ENCODE data around the gene CACUL1.

CACUL1 gene

GRCh38 chr10:118694848-118695247 lies 59.9 kb downstream of the CACUL1 start:
- Histone ChIP-seq H3K27me3 (replicated peaks; ENCODE audit: control insufficient read depth, insufficient read depth, low read length, poor library complexity, severe bottlenecking) (no peaks in the 10 kb centered on the region), H3K9me3 (ENCODE audit: control insufficient read depth, low read length) (no peaks in the 10 kb centered on the region), H3K27ac (ENCODE audit: insufficient read depth, low read length, poor library complexity, severe bottlenecking) (no peak overlapping the region), H3K36me3 (ENCODE audit: control insufficient read depth, insufficient read depth, low read length) (peaks cover 4% of the 10 kb centered on the region), H3K4me1 (ENCODE audit: control insufficient read depth, insufficient read depth, low read length, poor library complexity, severe bottlenecking) (no peaks in the 10 kb centered on the region), H3K4me3 (ENCODE audit: insufficient read depth, low read depth, low read length, poor library complexity, severe bottlenecking) (no peak overlapping the region)
- DNase-seq: no peak

DNA sequence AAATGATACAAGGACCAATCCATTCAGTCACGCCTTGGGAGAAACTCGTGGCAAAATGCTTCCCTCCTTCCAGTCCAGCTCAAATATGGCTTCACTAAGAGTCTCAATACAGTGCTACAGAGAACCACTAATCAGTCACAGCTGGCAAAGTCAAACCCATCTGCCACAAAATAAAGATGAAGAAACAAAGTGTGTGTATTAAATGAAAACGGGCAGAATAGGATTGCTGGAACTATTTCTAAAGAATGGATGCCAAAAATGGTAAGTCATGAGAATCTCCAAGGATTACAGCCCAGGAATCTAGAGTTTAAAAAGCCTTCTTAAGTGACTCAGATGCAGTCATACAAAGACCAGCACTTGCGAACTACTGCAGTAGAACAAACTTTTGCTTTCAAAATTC lies 61.9 kb downstream of the CACUL1 start:
- no peak overlapping the region for H3K4me3 ChIP-seq (ENCODE audit: insufficient read depth, low read depth, low read length, poor library complexity, severe bottlenecking)
- H3K9me3 ChIP-seq (ENCODE audit: control insufficient read depth, low read length): no peaks in the 10 kb centered on the region
- H3K36me3 ChIP-seq (ENCODE audit: control insufficient read depth, insufficient read depth, low read length): peaks cover 4% of the 10 kb centered on the region
- H3K27ac ChIP-seq (ENCODE audit: insufficient read depth, low read length, poor library complexity, severe bottlenecking): no peak overlapping the region
- no peaks in the 10 kb centered on the region for H3K27me3 ChIP-seq (replicated peaks; ENCODE audit: control insufficient read depth, insufficient read depth, low read length, poor library complexity, severe bottlenecking)
- no peaks in the 10 kb centered on the region for H3K4me1 ChIP-seq (ENCODE audit: control insufficient read depth, insufficient read depth, low read length, poor library complexity, severe bottlenecking)
- no peak for DNase-seq

- Histone ChIP-seq H3K27ac (ENCODE audit: insufficient read depth, low read length, poor library complexity, severe bottlenecking) (no peak overlapping the region), H3K9me3 (ENCODE audit: control insufficient read depth, low read length) (no peaks in the 10 kb centered on the region), H3K36me3 (ENCODE audit: control insufficient read depth, insufficient read depth, low read length) (peaks cover 4% of the 10 kb centered on the region), H3K4me3 (ENCODE audit: insufficient read depth, low read depth, low read length, poor library complexity, severe bottlenecking) (no peak overlapping the region), H3K27me3 (replicated peaks; ENCODE audit: control insufficient read depth, insufficient read depth, low read length, poor library complexity, severe bottlenecking) (no peaks in the 10 kb centered on the region), H3K4me1 (ENCODE audit: control insufficient read depth, insufficient read depth, low read length, poor library complexity, severe bottlenecking) (no peaks in the 10 kb centered on the region)
- no peak for DNase-seq
Observed at GRCh38 chr10:118689070-118689858, 65.5 kb downstream of the CACUL1 start.

GRCh38 chr10:118687472-118687871 lies 67.3 kb downstream of the CACUL1 start:
- Histone ChIP-seq H3K9me3 (ENCODE audit: control insufficient read depth, low read length) (no peaks in the 10 kb centered on the region), H3K36me3 (ENCODE audit: control insufficient read depth, insufficient read depth, low read length) (peaks cover 7% of the 10 kb centered on the region), H3K4me1 (ENCODE audit: control insufficient read depth, insufficient read depth, low read length, poor library complexity, severe bottlenecking) (no peaks in the 10 kb centered on the region), H3K4me3 (ENCODE audit: insufficient read depth, low read depth, low read length, poor library complexity, severe bottlenecking) (no peak overlapping the region), H3K27ac (ENCODE audit: insufficient read depth, low read length, poor library complexity, severe bottlenecking) (no peak overlapping the region), H3K27me3 (replicated peaks; ENCODE audit: control insufficient read depth, insufficient read depth, low read length, poor library complexity, severe bottlenecking) (no peaks in the 10 kb centered on the region)
- no peak for DNase-seq

DNA sequence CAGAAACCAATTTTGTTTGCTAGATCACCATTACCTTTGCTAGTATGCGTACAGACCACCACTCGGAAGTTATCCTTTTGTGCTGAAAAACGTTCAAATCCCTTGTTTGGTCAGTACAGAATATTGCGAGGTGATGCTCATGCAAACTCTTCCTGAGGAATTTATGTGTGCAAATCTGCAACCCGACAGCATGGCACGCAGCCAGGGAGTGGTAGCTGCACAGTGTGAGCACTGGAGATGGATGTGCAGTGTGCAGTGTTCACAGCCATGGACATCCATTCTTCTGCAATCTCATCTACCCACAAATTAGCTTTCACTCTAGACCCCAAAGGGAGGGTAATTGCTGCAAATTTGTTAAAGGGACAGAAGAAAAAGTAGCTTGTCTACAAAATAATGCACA lies 72.2 kb downstream of the CACUL1 start:
- DNase-seq: no peak
- no peaks in the 10 kb centered on the region for H3K4me1 ChIP-seq (ENCODE audit: control insufficient read depth, insufficient read depth, low read length, poor library complexity, severe bottlenecking)
- no peak overlapping the region for H3K4me3 ChIP-seq (ENCODE audit: insufficient read depth, low read depth, low read length, poor library complexity, severe bottlenecking)
- H3K27ac ChIP-seq (ENCODE audit: insufficient read depth, low read length, poor library complexity, severe bottlenecking): no peak overlapping the region
- peaks cover 3% of the 10 kb centered on the region for H3K36me3 ChIP-seq (ENCODE audit: control insufficient read depth, insufficient read depth, low read length)
- H3K27me3 ChIP-seq (replicated peaks; ENCODE audit: control insufficient read depth, insufficient read depth, low read length, poor library complexity, severe bottlenecking): no peaks in the 10 kb centered on the region
- no peaks in the 10 kb centered on the region for H3K9me3 ChIP-seq (ENCODE audit: control insufficient read depth, low read length)

DNA sequence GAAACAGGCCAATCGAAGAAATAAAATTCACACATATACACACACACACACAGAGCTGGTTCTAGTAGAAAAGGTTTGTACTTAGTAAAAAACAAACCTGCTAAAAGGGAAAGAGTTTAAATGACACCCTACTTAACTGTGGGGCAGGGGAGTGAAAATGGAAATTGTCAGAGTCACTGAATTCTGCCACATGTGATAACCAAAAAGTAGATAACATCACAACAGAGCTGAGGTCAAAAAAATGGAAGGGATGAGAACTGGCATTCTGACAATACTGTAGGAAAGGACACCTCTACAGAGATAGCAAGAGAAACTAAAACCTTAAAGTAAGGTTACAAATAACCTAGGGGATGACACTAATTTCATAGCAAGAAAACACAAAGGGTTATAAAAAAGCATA lies 74.6 kb downstream of the CACUL1 start:
- Histone ChIP-seq H3K9me3 (ENCODE audit: control insufficient read depth, low read length) (no peaks in the 10 kb centered on the region), H3K4me1 (ENCODE audit: control insufficient read depth, insufficient read depth, low read length, poor library complexity, severe bottlenecking) (no peaks in the 10 kb centered on the region), H3K4me3 (ENCODE audit: insufficient read depth, low read depth, low read length, poor library complexity, severe bottlenecking) (no peak overlapping the region), H3K27me3 (replicated peaks; ENCODE audit: control insufficient read depth, insufficient read depth, low read length, poor library complexity, severe bottlenecking) (no peaks in the 10 kb centered on the region), H3K27ac (ENCODE audit: insufficient read depth, low read length, poor library complexity, severe bottlenecking) (no peak overlapping the region), H3K36me3 (ENCODE audit: control insufficient read depth, insufficient read depth, low read length) (peaks cover 3% of the 10 kb centered on the region)
- no peak for DNase-seq

DNA sequence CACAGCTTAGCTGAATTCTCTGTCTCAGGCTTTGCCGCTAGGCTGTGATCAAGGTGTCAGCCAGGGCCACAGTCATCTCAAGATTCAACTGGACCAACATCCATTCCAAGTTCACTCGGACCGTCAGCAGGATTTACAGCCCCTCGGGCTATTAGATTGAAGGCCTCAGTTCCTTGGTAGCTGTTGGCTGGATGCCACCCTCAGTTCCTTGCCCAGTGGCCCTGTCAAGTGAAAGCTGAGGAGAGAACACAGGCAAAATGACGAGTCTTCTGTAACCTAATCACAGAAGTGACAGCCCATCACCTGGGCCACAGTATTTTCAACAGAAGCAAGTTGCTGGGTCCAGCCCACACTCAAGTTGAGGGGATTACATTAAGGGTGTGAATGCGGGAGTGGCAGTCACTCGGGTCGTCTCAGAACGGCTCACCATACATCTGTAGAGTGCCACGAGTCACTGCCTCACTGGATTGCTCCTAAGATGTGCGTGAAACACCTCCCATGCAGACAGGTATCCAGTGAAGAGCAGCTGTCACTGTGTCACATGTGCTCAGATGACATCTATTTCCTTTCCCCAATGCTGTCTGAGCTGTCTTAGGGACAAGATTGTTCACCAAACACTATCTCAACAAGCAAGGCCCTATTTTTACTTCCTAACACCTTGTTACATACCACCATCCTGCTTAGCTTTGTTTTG lies 80.4 kb downstream of the CACUL1 start:
- Histone ChIP-seq H3K4me1 (ENCODE audit: control insufficient read depth, insufficient read depth, low read length, poor library complexity, severe bottlenecking) (no peaks in the 10 kb centered on the region), H3K36me3 (ENCODE audit: control insufficient read depth, insufficient read depth, low read length) (no peaks in the 10 kb centered on the region), H3K9me3 (ENCODE audit: control insufficient read depth, low read length) (no peaks in the 10 kb centered on the region), H3K27ac (ENCODE audit: insufficient read depth, low read length, poor library complexity, severe bottlenecking) (no peak overlapping the region), H3K27me3 (replicated peaks; ENCODE audit: control insufficient read depth, insufficient read depth, low read length, poor library complexity, severe bottlenecking) (no peaks in the 10 kb centered on the region), H3K4me3 (ENCODE audit: insufficient read depth, low read depth, low read length, poor library complexity, severe bottlenecking) (no peak overlapping the region)
- DNase-seq: no peak

DNA sequence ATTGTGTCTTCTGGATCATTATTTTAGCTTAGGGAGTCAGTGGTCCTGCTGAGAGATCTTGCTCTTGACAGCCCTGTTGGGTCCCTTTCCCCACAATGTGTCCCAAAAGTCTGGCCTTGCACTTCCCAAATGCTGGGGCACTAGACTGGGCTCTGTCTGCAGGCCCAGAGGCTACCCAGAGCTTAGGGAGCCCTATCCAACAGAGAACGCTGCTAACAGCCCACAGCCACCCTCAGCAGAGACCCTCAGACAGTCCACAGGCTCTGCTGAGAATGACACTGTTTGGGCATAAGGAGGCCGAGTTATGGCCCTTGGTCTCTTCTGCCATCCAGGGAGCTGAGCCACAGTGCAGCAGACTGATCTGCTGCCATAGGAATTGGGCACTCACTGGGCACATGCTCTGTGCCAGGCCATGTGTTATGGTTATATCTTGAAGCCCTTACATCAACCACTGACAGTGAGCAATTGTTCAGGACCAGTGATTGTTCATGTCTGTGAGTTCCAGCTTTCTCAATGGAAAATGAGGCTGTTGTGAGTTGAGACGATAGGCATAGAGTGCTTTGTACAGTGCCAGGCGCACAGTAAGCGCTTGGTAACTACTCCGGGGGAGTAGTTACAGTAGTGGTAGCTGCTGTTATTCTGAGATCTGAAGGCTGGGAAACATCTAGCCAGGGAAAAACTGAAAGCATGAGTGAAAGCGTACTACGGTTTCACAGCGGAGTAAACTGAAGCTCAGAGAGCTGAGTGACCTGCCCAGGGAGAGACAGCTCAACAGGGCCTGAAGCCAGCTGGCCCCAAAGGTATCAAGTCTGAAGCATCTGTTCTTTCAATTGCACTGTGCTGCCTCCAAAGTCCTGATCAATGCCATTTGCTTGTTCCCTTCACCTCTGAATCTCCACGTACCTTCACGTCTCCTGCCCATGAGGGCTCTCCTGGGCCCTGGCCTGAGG lies 81.7 kb downstream of the CACUL1 start:
- no peak overlapping the region for H3K27ac ChIP-seq (ENCODE audit: insufficient read depth, low read length, poor library complexity, severe bottlenecking)
- no peaks in the 10 kb centered on the region for H3K27me3 ChIP-seq (replicated peaks; ENCODE audit: control insufficient read depth, insufficient read depth, low read length, poor library complexity, severe bottlenecking)
- H3K9me3 ChIP-seq (ENCODE audit: control insufficient read depth, low read length): no peaks in the 10 kb centered on the region
- H3K4me3 ChIP-seq (ENCODE audit: insufficient read depth, low read depth, low read length, poor library complexity, severe bottlenecking): no peak overlapping the region
- no peaks in the 10 kb centered on the region for H3K36me3 ChIP-seq (ENCODE audit: control insufficient read depth, insufficient read depth, low read length)
- no peaks in the 10 kb centered on the region for H3K4me1 ChIP-seq (ENCODE audit: control insufficient read depth, insufficient read depth, low read length, poor library complexity, severe bottlenecking)
- no peak for DNase-seq

DNA sequence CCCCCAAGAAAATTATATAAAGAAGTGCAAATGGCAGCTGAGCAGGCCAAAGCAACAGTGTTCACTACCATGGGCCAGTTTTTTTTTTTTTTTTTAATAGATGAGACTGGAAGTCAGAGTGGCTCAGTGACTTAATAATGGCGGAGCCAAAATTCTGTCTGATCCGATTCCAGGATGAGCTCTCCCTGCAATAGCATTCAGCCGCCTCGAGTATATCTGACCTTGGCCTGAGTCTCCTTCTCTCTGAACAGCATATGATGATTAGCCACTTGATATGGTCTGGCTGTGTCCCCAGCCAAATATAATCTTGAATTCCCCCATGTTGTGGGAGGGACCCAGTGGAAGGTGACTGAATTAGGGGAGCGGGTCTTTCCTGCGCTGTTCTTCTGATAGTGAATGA lies 82.6 kb downstream of the CACUL1 start:
- no peak overlapping the region for H3K4me3 ChIP-seq (ENCODE audit: insufficient read depth, low read depth, low read length, poor library complexity, severe bottlenecking)

More for the DNA sequence above, 82.6 kb downstream of the CACUL1 start:
- no peaks in the 10 kb centered on the region for H3K4me1 ChIP-seq (ENCODE audit: control insufficient read depth, insufficient read depth, low read length, poor library complexity, severe bottlenecking)
- H3K27ac ChIP-seq (ENCODE audit: insufficient read depth, low read length, poor library complexity, severe bottlenecking): no peak overlapping the region
- no peak for DNase-seq
- no peaks in the 10 kb centered on the region for H3K36me3 ChIP-seq (ENCODE audit: control insufficient read depth, insufficient read depth, low read length)
- no peaks in the 10 kb centered on the region for H3K27me3 ChIP-seq (replicated peaks; ENCODE audit: control insufficient read depth, insufficient read depth, low read length, poor library complexity, severe bottlenecking)
- no peaks in the 10 kb centered on the region for H3K9me3 ChIP-seq (ENCODE audit: control insufficient read depth, low read length)

Measured in effector memory CD4-positive, alpha-beta T cell (primary cell).